SH-SY5Y (cell line): Measurements from ENCODE around the gene TEAD1.

Experiments used
- GATA2 ChIP-seq: IDR thresholded peaks from 2 replicates; pipeline ENCODE4 v1.6.1; 2011; ENCODE audit warnings: mild to moderate bottlenecking, low read depth, low read length
- GATA3 ChIP-seq: IDR thresholded peaks from 2 replicates; pipeline ENCODE4 v1.6.1; 2011; ENCODE audit warnings: low read depth, mild to moderate bottlenecking, low read length, moderate library complexity

The TEAD1 gene

DNA sequence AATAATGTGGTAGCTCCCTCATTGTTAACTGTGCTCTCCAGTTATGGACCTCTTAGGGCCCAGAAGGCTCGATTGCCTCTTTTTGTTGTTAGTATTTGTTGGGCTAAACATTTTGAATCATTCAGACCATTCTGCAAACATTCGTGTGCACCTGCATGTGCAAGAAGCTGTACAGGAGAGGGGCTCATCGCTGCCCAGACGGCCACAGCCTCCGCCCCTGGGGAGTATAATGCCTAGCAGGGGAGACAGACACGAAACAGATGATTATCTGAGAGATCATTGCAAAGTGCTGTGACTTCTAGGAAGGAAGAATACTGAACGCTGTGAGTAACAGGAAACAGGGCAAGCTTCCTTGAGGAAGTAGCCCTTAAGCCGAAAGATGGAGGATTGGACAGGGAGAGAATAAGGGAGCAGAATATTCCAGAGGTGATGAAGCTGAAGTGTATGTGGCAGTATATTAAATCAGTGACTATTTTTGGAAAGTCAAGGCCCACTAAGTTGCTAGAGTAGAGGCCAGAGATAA lies 211.6 kb downstream of the TEAD1 start:
- no peak for TF ChIP-seq GATA3
- TF ChIP-seq GATA2: peak; percentile 55; the same call in 1 of the 2 replicates

DNA sequence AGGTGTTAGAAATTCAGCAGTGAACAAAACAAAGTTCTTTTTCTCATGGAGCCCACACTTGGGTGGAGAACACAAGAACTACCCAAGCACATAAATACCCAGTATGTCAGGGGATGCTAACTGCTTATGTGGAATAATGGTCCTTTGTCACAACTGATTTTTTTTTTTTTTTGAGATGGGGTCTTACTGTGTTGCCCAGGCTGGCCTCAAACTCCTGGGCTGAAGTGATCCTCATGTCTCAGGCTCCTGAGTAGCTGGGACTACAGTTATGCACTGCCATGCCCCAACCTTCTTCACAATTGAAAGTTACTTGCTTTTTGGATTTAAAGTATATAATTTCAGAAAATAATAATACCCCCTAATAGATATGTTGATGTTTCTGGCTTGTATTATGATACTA lies 212.3 kb downstream of the TEAD1 start:
- TF ChIP-seq GATA3: no peak
- no peak for TF ChIP-seq GATA2

DNA sequence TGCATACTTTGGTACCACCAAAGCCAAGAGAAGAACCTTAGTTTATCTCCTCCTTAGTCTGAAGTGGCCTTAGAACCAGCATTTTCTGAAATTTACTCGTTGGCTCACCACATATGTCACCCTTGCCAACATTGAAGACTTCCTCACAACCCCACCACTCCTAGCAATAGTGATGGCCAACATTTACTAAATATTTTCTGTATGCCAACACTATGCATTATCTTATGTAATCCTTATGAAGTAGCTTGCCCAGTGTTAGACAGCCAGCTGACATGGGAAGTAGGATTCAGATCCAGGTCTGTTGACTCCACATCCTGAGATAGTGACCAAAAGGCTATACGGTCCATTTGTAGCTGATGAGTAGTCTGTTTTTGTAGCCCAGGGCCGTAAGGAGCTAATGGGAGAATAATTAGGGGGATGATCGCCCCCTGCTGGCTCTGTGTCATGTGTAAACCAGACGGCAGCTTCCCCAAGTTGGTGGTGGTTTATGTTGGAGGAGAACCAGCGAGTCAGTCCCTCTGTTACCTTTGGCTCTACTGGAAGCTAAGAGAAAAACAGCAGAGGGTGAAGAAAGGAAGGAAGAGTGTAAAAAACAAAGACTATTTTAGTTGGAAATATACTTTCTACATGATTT lies 214.4 kb downstream of the TEAD1 start:
- no peak for TF ChIP-seq GATA3
- TF ChIP-seq GATA2: no peak

DNA sequence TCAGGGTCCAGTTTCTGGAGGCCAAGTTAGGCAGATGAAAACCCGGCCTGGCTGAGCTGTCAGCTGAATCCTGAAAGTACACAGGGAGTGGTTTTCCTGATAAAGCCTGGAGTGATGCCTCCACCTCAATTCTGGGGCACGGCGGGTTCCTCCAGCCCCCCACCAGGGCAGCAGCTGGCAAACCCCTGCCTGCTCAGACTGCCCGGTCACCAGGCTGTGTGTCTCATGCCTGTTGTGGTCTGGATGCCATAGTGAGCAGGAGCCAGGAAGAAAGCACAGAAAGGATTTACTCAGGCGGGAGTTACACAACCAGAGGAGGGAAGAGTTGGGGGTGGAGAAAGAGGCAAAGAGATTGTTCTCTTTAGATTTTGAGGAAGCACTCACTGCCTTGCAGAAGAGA lies 215.0 kb downstream of the TEAD1 start:
- TF ChIP-seq GATA2 (no peak), GATA3 (no peak)

DNA sequence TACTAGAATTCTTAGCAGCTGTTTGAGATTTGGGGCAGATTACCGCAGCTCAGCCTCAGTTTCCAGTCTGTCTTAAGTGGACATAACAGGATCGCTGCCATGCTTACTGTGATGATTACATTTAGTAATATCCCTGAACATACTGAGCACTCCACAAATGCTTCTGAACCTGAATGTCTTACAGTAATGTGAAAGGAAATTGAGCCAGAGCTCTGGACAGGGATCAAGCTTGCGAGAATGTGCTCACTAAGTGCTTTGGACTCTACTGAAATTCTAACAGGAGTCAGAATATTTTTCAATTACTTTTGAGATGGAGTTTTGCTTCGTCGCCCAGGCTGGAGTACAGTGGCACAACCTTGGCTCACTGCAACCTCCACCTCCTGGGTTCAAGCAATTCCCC lies 216.3 kb downstream of the TEAD1 start:
- no peak for TF ChIP-seq GATA2
- TF ChIP-seq GATA3: no peak

DNA sequence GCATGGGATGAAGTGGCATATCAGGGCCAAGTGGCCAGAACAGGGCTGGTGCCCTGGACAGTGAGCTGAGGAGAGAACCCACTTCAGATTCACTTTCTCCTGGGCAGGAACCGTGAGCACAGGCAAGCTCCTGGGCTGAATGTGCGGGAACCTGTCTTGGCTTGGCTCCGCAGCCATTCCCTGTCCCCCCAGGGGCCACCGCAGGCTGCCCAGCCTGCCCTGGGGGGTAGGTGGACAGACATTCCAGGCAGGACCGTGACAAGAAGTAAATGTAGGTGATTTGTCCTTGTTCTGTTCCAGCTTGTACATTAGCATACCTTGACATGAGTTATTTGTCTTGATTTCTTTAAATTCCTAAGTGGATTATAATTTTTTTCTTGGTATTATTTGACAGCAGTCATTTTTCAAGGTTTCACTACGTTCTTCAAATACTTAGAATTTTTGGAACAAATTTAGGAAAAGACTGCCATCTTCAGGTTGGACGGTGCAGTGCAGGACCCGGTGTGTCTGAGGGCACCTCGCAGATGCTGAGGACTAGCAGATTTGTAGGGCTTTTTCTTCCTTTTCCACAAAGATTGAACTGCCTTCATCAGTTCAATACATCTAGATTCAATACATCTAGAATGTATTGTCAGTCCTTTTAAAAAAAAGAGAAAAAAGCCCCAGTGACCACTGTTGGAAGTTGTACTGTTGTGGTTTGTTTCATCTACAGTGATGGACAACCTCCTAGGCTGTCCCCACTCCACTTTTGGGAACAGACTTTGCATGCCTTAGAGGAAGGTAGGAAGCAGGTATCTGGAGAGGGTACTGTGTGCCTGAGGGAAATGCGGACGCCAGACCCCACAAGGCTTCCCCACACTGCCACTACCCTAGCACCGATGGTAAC lies 219.8 kb downstream of the TEAD1 start:
- no peak for TF ChIP-seq GATA3
- no peak for TF ChIP-seq GATA2

DNA sequence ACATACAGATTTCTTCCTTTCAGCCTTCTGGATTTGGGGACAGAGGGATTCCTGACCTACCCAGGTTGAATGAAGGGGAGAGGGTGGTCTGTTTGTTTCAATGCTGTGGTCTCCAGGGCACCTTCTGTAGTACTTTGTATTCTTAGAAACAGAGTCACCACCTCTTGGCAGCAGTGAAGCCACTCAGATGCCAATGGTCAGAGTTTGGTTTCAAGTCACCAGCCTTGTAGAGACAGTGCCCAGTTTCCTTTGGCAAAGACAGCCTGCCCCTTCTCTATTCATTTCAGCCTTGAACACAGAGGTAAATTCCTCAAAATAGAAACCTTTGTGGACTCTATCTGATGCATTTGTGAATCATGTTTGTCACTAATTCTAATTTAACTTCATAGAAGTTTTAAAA lies 223.2 kb downstream of the TEAD1 start:
- no peak for TF ChIP-seq GATA2
- TF ChIP-seq GATA3: no peak

DNA sequence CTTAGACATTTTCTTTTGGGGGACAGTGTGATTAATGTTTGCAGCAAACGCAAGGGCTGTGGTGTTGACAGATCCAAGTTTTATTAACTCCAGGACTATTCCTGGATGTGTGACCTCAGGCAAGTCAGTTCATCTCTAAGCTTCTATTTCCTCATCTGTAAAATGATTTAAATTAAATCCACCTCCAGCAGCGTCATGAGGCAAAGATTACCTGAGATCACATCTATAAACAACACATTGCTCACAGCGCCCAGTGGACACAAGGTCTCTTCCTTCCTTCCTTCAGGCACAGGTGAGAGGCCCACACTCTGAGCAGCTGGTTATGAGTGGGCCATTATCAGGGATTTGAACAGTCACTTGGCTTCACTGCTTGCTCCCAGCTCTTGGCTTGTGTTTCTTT lies 223.6 kb downstream of the TEAD1 start:
- no peak for TF ChIP-seq GATA3
- no peak for TF ChIP-seq GATA2

DNA sequence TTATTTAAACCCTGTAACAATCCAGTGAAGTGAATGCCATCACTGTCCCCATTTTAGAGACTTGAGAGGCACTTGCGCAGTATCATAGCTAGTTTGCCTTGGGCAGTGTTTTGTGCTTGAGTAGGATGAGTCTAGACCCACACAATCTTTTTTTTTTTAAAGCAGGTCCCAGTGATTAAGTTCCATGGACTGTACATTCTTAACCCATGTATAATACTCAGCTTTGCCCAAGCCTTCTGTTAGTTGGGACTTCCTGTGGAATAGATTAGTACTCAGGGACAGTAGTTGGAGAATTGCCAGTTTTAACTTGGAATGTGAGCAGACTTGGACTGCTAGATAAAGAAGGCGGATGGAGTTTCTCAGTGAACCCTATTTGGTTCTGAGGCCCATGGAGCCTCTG lies 226.3 kb downstream of the TEAD1 start:
- TF ChIP-seq GATA2: no peak
- TF ChIP-seq GATA3: no peak

DNA sequence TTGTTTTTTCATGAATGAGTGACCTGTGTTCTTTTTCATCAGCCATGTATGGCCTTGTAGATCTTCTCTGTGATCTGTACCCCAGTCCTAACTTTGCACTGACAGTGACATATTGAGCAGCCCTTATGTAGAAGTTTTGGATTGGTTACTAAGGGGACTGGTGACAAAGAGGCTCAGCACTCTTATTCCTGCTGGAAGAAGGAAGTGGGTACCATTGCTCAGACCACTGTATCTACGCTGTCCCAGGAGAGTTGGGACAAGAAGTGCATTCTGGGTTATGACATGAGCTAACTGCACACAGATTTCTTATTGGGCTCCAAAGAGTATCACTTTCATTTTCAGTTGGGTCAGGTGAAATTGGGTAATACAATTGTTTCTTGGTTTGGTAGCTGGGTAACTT lies 227.1 kb downstream of the TEAD1 start:
- no peak for TF ChIP-seq GATA3
- TF ChIP-seq GATA2: no peak

DNA sequence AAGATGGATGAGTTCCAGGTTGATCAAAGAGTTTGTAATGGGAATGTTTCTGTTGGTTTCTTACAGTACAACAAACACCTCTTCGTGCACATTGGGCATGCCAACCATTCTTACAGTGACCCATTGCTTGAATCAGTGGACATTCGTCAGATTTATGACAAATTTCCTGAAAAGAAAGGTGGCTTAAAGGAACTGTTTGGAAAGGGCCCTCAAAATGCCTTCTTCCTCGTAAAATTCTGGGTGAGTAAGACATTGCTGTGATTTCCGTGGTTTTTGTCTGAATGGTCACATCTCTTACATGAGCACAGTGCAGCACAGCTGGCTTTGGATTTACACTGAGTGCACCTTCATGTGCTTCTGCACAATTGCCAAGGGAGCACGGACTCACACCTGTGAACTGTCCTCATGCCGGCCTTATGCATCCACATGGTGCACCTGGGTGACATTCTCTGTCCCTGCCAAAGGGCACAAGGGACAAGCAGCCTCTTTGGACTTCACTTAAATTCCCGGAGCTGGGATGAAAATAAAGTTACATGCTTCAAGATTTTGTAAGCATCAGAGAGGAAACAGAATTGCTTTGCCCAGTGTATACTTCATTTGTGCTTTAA lies 227.8 kb downstream of the TEAD1 start:
- TF ChIP-seq GATA3 (no peak), GATA2 (no peak)

DNA sequence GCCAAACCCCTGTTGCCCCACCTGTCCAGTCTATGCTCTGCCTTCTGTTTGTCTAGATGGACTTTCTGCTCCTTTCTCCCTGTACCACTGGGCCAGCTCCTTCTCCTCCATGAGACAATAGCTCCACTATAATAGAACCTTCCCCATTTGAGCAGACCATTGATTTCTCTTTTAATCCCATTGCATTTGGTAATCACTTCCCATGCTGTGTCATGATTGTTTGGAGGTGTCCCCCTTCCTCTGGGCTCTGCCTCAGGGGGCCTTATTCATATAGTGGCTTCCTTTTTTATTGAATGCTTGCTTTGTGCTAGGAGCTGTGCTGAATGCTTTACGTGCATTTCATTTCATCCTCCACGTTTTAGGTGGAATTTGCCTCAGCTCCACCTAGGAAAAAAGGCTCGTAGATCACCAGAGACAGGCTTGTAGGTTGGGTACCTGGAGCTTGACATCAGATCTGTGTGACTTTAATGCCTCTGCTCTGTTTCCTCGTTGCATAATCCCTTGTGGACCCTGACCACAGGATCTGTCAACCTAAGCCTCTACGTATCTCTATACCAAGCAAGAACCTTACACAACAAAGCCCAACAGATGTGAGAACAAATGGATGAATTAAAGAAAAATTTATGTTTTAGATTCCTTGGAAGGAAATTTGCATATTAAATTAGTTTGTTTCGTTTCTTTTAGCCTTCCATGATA lies 228.7 kb downstream of the TEAD1 start:
- no peak for TF ChIP-seq GATA2
- no peak for TF ChIP-seq GATA3

DNA sequence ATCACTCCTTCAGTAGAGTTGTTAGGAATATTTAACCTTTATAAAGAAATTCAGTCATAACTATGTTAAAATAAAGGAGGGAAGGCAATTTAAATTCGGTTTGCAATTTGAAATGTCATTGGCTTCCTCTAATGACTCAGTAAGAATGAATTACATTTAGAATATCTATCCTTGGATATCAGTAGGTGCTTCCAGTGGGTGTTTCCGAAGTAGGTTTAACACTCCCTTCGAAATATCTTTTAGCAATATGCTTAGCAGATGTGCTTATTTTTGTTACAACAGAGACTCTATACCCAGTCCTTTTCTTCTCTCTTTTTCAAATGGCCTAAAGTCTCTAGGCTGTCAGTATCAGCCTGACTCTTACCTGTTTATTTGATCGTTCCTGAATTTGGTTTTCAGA lies 231.2 kb downstream of the TEAD1 start:
- TF ChIP-seq GATA3: no peak
- no peak for TF ChIP-seq GATA2

DNA sequence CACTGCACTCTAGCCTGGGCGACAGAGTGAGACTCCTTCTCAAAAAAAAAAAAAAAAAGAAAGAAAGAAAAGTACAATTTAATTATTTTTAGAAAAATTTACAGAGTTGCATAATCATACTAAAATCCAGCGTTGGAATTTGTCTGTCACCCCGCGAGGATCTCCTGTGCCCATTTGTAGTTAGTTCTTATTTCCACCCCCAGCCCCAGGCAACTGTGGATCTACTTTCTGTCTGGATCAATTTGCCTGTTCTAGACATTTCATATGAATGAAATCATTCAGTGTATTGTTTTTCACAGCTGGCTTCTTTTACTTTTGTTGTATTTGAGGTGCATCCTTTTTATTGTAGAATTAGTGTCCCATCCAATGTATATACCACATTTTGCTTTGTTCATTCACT lies 232.3 kb downstream of the TEAD1 start:
- TF ChIP-seq GATA2 (no peak), GATA3 (no peak)

DNA sequence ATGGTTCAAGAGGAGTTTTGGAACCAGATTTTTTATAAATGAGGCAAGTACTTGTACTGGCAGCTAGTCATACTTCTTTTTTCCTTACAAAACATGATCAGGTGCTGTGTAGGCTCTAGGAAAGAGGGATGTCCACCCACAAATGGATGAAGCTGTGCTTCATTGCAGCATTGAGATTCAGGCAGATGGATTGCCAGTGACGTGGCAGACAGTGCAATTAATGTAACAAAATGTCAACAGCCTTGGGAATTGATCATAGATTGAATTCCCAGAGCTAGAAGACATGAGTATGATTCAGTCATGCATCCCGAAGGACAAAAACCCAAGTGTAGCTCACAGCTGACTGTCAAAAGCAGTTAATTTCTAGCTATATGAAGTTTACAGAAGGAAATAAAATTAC lies 235.7 kb downstream of the TEAD1 start:
- TF ChIP-seq GATA3: no peak
- no peak for TF ChIP-seq GATA2

DNA sequence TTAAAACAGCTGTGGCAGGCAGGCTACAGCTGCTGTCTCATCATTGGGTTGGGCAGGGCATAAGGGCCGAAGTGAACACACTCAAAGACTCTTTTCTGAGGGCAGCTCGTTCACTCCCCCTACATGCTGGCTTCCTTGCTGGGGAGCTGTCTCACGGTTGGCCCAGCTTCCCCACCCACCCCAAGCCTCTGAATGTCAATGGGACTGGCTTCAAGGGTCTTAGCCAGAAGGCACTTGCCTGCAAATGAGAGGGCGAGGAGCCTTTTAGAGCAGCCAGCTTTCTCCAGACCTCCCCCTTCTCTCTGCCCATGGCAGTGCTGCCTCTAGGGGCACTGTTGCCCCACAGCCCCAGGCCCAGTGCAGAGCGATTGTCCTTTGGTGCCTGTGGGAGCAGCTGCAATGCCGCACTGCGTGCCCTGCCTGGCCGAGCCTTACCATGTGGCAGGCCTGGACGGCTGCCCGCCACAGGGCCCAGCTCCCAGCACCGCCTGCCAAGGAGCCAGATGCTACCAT lies 240.2 kb downstream of the TEAD1 start:
- TF ChIP-seq GATA3 (no peak), GATA2 (no peak)
